Activated T-cell treated with anti-CD3 and anti-CD28 coated beads for 1 hour (primary cell): ENCODE measurements around the gene QRFP.

ENCODE experiments used
- DNase-seq: peaks from one replicate; pipeline ENCODE4 v3.0.0-alpha.2; 2020; ENCODE audit warnings: low read depth

Gene QRFP

DNA sequence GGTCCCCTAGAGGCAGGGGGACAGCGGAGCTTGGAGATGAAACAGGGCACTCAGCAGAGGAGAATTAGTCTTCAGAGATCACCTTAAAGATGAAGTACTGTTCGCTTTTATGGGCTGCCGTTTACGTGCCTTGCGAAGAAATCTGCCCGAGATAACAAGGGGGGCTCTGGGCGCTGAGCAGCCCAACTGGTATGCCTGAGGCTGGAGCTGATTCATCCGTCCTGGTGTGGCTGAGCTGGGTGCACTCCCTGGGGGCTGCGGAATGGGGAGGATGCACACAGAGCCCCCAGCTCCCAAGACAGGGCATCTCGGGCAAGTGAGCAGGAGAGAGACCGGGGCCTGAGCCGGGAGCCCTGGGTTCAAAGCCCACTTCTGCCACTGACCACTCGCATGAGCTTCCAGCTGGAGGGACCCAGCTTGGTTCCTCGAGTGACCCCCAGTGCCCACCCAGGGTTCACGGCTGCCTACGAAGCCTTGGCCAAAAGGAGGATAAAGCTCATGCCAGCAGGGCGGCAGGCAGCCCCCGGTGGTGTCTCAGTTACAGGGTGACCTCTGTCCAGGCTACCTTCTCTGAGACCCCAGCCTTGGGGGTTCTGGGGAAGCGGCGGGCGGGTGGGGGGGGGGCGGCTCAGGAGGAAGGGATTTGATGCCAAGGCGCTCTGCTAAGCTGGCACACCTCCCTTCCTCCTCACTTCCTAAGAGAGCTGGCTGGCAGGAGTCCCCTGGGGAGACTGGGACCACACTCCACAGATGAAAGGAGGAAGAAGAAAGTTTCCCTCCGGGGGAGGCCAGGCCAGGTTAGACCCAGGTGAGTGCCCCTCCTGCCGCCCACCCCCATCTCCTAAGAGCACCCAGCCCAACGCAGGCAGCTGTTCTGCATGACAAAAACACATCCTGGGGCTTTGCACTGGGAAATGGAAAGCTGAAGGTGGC, 36.8 kb upstream of the QRFP start:
- DNase-seq, result no peak

DNA sequence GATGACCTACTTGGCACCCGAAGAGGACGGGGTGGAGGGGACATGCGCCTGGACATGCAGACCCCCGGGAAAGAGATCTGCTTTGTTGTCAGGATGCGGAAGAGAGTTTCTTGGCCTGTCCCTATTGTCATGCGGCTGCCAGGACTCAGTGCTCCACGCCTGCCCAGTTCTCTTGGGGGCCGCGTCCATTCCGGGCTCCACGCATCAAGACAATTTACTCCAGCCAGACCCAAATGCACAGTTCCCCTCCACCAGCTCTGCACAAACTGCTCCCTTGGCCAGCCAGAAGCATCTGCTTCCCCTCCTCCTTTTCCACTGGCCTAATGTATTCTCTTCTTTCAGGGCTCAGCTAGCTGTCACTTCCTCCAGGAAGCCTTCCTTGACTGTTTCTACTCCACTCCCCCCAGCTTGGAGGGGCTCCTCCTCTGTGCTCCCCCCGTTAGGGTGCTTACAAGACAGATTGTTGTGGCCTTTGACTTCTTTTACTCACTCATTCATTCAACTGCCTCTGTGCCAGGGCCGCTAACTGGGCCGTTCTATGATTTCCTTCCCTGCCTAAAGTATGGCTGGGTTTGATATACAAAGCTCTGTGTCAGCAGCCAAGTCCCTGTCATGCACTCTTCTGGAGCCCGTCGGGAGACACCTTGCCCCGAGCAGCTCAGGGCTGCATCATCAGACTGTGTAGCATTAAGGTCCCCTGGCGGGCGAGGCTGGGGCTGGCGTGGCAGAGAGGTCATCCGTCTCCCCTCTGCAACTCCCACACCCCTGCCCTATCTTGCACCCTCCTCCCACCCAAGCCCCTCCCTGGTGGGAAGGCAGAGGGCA, 35.9 kb upstream of the QRFP start:
- no peak for DNase-seq

DNA sequence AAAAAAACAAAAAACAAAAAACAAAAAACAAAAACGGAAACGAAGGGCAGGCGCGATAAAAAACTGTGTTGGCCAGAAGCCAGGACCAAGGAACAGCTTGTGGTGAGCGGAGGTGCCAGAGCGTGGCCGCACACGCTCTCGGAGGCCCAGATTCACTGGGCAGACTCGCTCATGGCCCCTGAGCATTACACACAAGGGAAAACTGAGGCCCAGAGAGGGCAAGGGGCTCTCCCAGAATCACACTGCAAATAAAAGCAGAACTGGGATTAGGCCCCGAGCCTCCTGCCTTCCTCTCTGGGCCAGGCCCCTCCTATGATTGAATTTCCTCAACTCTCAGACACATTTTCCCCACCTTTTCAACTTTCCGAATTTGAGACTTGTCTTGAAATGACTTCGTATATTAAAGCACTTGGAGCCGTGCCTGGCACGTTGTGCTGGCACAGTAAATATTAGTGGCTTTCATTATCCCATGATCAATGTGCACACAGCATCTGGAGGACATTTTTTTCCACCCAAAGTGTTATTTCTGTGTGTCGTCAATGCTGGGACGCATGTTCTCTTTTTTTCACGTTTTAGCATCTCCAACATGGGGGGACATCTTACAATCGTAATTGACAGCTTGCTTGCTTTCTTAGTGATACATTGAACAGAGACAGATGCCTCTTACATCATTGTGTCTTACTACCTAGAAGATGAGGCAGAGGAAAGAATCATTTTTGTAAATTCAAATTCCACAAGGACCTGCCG, 35.1 kb upstream of the QRFP start:
- DNase-seq, result no peak

GRCh38 chr9:130930804-130931349, 34.3 kb upstream of the QRFP start:
- DNase-seq, result no peak

GRCh38 chr9:130930132-130930803, 33.7 kb upstream of the QRFP start:
- DNase-seq, result no peak

- no peak for DNase-seq
These were observed 33.0 kb upstream of the QRFP start for GRCh38 chr9:130929571-130930038.

GRCh38 chr9:130927995-130928900, 31.6 kb upstream of the QRFP start:
- DNase-seq, result no peak

DNA sequence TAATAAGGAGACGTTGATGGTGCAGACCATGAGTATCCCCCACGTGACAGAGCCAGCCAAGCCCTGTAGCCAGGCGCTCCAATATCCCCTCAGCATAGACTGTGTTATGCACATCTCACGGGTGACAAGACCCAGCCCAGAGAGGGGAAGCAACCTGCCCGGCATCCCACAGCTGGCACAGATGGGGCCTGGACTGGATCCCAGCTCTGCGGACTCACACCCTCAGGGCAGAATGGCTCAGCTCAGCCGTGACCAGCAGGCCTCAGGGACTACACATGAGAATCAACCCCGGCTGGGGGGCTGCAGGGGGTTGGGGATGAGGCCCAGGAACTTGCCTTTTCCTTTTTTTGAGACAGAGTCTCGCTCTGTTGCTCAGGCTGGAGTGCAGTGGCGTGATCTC, 30.7 kb upstream of the QRFP start:
- no peak for DNase-seq

- DNase-seq, result no peak
These were observed 28.6 kb upstream of the QRFP start for GRCh38 chr9:130925050-130925678.

DNA sequence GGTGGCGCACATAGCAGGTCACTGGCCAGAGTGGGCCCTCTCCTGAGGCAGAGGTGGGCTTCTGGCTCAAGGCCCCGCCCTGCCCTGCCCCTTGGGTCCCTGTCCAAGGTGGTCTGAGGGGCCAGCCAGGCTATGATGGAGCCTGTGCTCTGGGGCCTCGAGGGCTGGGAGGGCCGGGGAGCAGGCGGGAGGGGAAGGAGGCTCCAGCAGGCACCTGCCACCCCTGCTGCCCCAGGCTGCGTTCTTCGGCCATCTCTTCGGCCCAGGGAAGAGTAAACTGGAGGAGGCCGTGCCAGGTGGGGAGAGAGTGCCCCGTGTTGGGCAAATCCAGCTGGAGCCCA, 27.8 kb upstream of the QRFP start:
- DNase-seq, result no peak

GRCh38 chr9:130923611-130924447, 27.2 kb upstream of the QRFP start:
- no peak for DNase-seq

DNA sequence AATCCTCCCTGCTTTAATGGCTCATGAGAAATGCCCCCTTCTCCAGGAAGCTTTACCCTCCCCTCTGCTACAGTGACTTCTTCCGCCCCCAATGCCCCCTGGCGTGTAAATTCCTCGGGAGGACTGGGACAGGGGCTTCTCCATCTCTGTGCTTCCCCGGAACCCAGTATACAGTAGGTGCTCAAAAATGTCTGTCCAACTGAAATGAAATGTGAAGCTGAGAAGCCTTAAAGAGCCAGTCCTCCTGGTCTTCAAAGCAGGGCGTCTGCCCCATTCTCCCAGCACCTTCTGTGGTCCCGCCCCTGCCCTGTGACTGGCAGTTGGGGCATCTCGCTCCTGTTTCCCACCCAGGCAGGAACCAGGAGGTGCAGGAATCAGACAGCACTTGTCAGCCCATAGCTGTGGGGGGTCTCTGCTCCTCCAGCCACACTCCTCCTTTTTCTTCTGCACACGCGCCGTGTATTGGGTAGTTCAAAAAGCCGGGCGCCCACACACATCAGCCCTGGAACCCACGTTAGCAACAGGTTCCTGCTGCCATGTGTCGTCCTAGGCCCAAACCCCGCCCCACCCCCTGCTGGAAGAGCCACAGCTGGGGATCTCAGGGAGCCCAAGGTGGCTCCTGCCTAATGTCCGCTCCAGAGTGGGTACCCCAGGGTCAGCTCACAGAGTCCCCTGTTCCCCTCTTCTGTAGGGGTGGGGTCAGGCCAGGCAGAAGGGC, 26.4 kb upstream of the QRFP start:
- DNase-seq, result no peak

DNA sequence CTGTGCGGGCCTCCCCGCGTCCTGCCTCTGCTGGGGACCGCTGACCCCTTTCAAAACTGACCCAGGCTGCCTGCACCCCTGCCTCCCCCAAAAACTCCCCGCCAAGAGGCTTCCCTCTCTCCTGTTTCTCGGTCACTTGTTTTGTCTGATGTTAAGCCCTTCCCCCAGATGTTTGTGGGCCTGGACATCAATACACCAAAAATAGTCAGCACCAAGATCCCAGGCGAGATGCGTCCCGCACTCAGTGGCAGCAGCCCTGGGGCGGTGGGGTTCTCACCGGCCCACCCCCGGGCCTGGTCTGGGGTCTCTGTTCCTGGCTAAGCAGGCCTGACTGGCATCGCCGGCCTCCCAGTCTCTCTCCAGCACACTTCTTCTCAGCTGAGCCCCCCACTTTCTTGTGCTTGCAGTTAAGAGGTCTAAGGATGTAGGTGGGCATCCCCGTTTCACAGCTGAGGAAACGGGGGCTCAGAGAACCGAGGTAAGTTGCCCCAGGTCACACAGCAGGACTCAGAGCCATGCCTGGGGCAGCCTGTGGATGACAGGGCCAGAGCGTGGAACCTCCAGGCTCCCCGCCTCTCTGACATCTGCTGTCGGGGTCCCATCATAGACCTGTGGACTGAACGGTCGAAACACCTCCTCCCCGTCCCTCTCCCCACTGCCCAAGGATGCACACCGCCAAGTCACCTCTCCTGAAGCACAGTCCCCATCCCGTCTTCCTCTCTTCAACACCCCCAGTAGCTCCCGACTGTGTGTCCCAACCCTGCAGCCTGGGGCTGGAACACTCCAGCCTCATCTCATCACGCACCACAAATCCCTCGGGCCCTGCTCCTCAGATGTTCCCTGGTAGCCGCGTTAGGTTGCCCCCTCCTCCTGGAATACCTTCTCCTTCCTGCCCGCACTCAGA, 25.6 kb upstream of the QRFP start:
- no peak for DNase-seq

GRCh38 chr9:130921300-130921988, 24.8 kb upstream of the QRFP start:
- DNase-seq, result no peak

DNA sequence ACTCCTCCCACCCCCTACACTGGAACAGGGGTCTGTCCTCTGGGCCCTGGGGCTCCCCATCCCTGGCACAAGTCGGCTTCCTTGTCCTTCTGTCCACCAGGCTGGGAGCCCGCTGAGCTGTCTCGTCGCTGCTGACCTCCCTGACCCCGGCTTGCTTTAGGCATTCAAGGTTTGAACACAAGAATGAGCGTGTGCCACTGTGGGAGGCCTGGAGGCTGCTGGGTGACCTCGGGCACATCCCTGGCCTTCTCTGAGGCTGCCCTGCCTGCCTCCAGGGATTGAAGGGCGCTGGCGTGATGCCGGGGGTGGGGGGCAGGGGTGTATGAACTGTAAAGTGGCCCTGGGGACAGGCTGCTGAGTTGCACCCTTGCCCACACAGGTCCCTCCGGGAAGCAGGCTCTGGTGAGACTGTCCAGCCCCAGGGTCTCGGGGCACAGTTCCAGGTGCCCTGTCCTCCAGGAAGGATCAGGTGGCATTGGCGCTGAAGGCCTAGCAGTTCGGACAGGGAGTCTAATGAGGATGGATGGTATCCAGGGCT, 24.2 kb upstream of the QRFP start:
- DNase-seq, result no peak

GRCh38 chr9:130920233-130920632, 23.6 kb upstream of the QRFP start:
- DNase-seq, result no peak
